ENCODE results near the gene PGRMC1. TPM values are rescaled to one million over a fixed set of nuclear protein-coding genes. Genes with fewer than 3 reads are reported as not detected.
"Not testable (repeated sequence)": the region's sequence is repeated elsewhere in the genome, so short reads cannot be mapped to it uniquely, and the experiment has no call there.

The PGRMC1 gene
- total RNA-seq, 1 experiment from 2014 or later = 253 TPM

DNA sequence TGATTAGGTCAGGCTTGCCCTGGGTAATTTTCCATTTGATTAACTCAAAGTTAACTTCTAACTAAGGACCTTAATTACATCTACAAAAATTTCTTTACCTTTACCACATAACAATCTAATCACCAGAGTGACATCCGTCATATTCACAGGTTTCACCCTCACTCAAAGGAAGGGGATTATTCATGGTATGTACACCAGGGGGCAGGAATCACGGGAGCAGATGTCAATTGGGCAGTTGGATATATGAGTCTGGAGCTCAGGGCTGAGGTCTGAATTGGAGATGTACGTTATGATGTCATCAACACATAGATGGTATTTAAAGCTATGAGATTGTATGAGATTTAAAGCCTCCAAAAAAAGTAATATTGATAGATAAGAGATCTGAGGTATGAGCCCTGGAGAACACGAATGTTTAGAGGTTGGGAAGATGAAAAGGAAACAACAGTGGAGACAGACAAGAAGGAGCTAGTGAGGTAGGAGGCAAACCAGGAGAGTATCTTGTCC lies 52.9 kb downstream of the PGRMC1 start:
- no peak for TF ChIP-seq EZH2 (IDR thresholded peaks at IDR 0.05; ENCODE audit: low read length, unreplicated experiment)
- TF ChIP-seq, protein P1, sequence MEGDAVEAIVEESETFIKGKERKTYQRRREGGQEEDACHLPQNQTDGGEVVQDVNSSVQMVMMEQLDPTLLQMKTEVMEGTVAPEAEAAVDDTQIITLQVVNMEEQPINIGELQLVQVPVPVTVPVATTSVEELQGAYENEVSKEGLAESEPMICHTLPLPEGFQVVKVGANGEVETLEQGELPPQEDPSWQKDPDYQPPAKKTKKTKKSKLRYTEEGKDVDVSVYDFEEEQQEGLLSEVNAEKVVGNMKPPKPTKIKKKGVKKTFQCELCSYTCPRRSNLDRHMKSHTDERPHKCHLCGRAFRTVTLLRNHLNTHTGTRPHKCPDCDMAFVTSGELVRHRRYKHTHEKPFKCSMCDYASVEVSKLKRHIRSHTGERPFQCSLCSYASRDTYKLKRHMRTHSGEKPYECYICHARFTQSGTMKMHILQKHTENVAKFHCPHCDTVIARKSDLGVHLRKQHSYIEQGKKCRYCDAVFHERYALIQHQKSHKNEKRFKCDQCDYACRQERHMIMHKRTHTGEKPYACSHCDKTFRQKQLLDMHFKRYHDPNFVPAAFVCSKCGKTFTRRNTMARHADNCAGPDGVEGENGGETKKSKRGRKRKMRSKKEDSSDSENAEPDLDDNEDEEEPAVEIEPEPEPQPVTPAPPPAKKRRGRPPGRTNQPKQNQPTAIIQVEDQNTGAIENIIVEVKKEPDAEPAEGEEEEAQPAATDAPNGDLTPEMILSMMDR (conservative IDR thresholded peaks at IDR 0.05; ENCODE audit: low read depth, low read length) = no peak; the same call in 1 of the 2 replicates
- no peak for TF ChIP-seq EZH2phosphoT487 (IDR thresholded peaks at IDR 0.05; ENCODE audit: borderline replicate concordance, low read length)
- Histone ChIP-seq H3K79me2 (ENCODE audit: low read length) (no peaks in the 10 kb centered on the region), H4K20me1 (ENCODE audit: low read length) (no peaks in the 10 kb centered on the region), H3K9me2 (replicated peaks; ENCODE audit: low read length) (no peaks in the 10 kb centered on the region), H3K27me3 (ENCODE audit: low read length) (no peaks in the 10 kb centered on the region), H3K4me2 (ENCODE audit: low read length) (no peak overlapping the region), H3K36me3 (ENCODE audit: low read depth, low read length) (no peaks in the 10 kb centered on the region), H3F3A (ENCODE audit: low read length, unreplicated experiment) (no peaks in the 10 kb centered on the region), H3K4me1 (ENCODE audit: insufficient read depth, low read length) (no peaks in the 10 kb centered on the region), H3K4me3 (ENCODE audit: low read length) (no peak overlapping the region), H2AFZ (ENCODE audit: low read length) (no peak overlapping the region), H3K9me3 (ENCODE audit: low read length) (no peaks in the 10 kb centered on the region), H3K27ac (ENCODE audit: low read length) (no peak overlapping the region), H3K9ac (ENCODE audit: low read length) (no peak overlapping the region)
- BruUV-seq (replicated peaks) = no TSS peak
- DNase-seq (no peak), ATAC-seq (no peak)
- intact Hi-C loops (cut with micrococcal nuclease) = no loop called here
- ChIA-PET CTCF (no interaction called here), POLR2A (ENCODE audit: unreplicated experiment) (no interaction called here)

DNA sequence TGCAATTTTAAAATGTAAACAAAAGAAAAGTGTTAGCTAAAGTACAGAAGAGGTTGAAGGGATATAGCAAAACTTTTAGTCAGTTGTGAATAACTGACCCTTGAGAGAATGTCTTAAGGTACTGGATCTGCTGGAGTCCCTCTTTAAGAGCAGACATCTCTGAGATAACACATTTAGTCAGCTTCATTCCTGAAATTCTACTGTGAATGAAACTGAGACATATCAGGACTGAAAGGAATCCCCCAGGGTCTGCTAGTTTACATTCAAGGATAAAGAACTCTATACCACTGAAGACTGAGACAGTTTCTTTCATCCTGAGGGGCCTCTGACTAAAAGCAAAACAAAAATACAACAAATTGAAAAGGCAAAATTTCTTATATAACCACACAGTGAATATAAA lies 54.4 kb downstream of the PGRMC1 start:
- no peak overlapping the region for H3K27ac ChIP-seq (ENCODE audit: low read length)
- H3K9ac ChIP-seq (ENCODE audit: low read length) = no peak overlapping the region
- POLR2A ChIA-PET (ENCODE audit: unreplicated experiment) = no interaction called here
- TF ChIP-seq EZH2phosphoT487 (IDR thresholded peaks at IDR 0.05; ENCODE audit: borderline replicate concordance, low read length) = no peak
- TF ChIP-seq, protein P1 (conservative IDR thresholded peaks at IDR 0.05; ENCODE audit: low read depth, low read length) = no peak
- no peak for TF ChIP-seq EZH2 (IDR thresholded peaks at IDR 0.05; ENCODE audit: low read length, unreplicated experiment)
- DNase-seq (no peak), ATAC-seq (no peak)
- H3K27me3 ChIP-seq (ENCODE audit: low read length) = no peaks in the 10 kb centered on the region
- H2AFZ ChIP-seq (ENCODE audit: low read length) = no peak overlapping the region
- H3K4me3 ChIP-seq (ENCODE audit: low read length) = no peak overlapping the region
- no peaks in the 10 kb centered on the region for H3F3A ChIP-seq (ENCODE audit: low read length, unreplicated experiment)
- intact Hi-C loops (cut with micrococcal nuclease) = no loop called here
- no peaks in the 10 kb centered on the region for H3K9me3 ChIP-seq (ENCODE audit: low read length)
- no peaks in the 10 kb centered on the region for H4K20me1 ChIP-seq (ENCODE audit: low read length)
- no peaks in the 10 kb centered on the region for H3K9me2 ChIP-seq (replicated peaks; ENCODE audit: low read length)
- H3K36me3 ChIP-seq (ENCODE audit: low read depth, low read length) = no peaks in the 10 kb centered on the region
- BruUV-seq (replicated peaks) = no TSS peak
- CTCF ChIA-PET = no interaction called here
- no peak overlapping the region for H3K4me2 ChIP-seq (ENCODE audit: low read length)
- H3K4me1 ChIP-seq (ENCODE audit: insufficient read depth, low read length) = no peaks in the 10 kb centered on the region
- no peaks in the 10 kb centered on the region for H3K79me2 ChIP-seq (ENCODE audit: low read length)

DNA sequence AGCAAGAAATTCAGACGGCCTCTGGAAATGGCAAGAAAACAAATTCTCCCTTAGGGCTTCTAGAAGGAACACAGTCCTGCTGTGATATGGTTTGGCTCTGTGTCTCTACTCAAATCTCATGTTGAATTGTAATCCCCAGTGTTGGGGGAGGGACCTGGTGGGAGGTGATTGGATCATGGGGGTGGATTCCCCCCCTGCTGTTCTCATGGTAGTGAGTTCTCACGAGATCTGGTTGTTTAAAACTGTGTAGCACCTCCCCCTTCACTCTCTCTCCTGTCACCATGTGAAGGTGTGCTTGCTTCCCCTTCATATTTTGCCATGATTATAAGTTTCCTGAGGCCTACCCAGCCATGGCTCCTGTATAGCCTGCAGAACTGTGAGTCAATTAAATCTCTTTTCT lies 55.2 kb downstream of the PGRMC1 start:
- H3K4me2 ChIP-seq (ENCODE audit: low read length); H3K27ac ChIP-seq (ENCODE audit: low read length); POLR2A ChIA-PET (ENCODE audit: unreplicated experiment); H3K36me3 ChIP-seq (ENCODE audit: low read depth, low read length); ATAC-seq; H3K9me3 ChIP-seq (ENCODE audit: low read length); DNase-seq; CTCF ChIA-PET; intact Hi-C loops (cut with micrococcal nuclease); H2AFZ ChIP-seq (ENCODE audit: low read length); BruUV-seq (replicated peaks); H3K9ac ChIP-seq (ENCODE audit: low read length); H3K9me2 ChIP-seq (replicated peaks; ENCODE audit: low read length); H3F3A ChIP-seq (ENCODE audit: low read length, unreplicated experiment); H3K27me3 ChIP-seq (ENCODE audit: low read length); H3K4me1 ChIP-seq (ENCODE audit: insufficient read depth, low read length); H4K20me1 ChIP-seq (ENCODE audit: low read length); H3K79me2 ChIP-seq (ENCODE audit: low read length); H3K4me3 ChIP-seq (ENCODE audit: low read length): not testable (repeated sequence)

Data from PC-3 (cell line).